Measurements from ENCODE around the gene APLP2.
"Not testable (repeated sequence)": the region's sequence is repeated elsewhere in the genome, so short reads cannot be mapped to it uniquely, and the experiment has no call there.

DNA sequence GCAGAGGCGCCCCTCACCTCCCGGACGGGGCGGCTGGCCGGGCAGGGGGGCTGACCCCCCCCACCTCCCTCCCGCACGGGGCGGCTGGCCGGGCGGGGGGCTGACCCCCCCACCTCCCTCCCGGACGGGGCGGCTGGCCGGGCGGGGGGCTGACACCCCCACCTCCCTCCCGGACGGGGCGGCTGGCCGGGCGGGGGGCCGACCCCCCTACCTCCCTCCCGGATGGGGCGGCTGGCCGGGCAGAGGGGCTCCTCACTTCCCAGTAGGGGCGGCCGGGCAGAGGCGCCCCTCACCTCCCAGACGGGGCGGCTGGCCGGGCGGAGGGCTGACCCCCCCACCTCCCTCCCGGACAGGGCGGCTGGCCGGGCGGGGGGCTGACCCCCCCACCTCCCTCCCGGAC lies 21.5 kb downstream of the APLP2 start:
- TF ChIP-seq CTCF (IDR thresholded peaks at IDR 0.05; ENCODE audit: poor library complexity); EZH2 (IDR thresholded peaks at IDR 0.05; ENCODE audit: borderline replicate concordance): not testable (repeated sequence)

All from hepatocyte (in vitro differentiated cells).